ENCODE data around the gene CYP11A1.
"Not testable (repeated sequence)": the region's sequence is repeated elsewhere in the genome, so short reads cannot be mapped to it uniquely, and the experiment has no call there.

The CYP11A1 gene

DNA sequence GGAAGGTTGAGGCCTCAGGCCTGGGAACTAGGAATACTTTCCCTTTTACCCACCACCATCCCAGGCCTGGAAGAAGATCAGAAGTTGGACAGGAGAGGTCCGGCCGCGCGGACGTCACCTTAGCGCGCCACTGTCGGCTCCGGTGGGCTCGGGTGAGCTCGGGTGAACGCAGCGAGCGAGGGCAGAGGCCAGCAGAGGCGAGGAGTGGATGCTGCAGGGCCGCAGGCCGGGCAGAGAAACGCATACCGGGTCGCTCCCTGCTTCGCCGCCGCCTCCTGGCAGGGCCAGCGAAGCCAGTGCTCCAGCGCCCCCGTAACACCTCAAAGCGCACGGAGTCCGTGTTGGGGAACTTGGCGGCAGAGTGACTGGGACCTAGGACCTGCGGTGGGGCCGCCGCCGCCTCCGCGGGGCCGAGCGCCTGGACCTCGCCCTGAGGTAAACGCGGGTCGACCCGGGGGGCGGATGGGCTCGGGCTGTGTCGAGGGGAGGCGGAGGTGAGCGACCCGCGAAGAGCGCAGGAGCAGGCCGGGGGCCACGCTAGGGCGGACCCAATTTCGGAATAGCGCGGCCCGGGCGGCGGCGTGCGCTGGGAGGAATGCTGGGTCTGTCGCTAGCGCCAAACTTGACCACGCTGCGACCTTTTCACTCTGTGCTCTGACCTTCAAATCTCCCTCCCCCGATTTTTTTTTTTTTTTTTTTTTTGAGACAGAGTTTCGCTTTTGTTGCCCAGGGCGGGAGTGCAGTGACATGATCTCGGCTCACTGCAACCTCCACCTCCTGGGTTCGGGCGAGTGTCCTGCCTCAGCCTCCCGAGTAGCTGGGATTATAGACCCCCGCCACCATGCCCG, 1.6 kb downstream of the CYP11A1 start:
- H3K4me3 ChIP-seq (ENCODE audit: low read depth, low read length) = peak overlapping the region; percentile 36
- TF ChIP-seq, protein P1, sequence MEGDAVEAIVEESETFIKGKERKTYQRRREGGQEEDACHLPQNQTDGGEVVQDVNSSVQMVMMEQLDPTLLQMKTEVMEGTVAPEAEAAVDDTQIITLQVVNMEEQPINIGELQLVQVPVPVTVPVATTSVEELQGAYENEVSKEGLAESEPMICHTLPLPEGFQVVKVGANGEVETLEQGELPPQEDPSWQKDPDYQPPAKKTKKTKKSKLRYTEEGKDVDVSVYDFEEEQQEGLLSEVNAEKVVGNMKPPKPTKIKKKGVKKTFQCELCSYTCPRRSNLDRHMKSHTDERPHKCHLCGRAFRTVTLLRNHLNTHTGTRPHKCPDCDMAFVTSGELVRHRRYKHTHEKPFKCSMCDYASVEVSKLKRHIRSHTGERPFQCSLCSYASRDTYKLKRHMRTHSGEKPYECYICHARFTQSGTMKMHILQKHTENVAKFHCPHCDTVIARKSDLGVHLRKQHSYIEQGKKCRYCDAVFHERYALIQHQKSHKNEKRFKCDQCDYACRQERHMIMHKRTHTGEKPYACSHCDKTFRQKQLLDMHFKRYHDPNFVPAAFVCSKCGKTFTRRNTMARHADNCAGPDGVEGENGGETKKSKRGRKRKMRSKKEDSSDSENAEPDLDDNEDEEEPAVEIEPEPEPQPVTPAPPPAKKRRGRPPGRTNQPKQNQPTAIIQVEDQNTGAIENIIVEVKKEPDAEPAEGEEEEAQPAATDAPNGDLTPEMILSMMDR (IDR thresholded peaks at IDR 0.05; ENCODE audit: low read depth, low read length, missing control alignments) = peak; percentile 15

GRCh38 chr15:74364936-74365597, 2.4 kb downstream of the CYP11A1 start:
- TF ChIP-seq, protein P1 (IDR thresholded peaks at IDR 0.05; ENCODE audit: low read depth, low read length, missing control alignments) = no peak
- no peak for DNase-seq (ENCODE audit: low read depth)
- H3K4me3 ChIP-seq (ENCODE audit: low read depth, low read length) = no peak overlapping the region

More for the DNA sequence above, 1.6 kb downstream of the CYP11A1 start:
- DNase-seq (ENCODE audit: low read depth) = no peak

DNA sequence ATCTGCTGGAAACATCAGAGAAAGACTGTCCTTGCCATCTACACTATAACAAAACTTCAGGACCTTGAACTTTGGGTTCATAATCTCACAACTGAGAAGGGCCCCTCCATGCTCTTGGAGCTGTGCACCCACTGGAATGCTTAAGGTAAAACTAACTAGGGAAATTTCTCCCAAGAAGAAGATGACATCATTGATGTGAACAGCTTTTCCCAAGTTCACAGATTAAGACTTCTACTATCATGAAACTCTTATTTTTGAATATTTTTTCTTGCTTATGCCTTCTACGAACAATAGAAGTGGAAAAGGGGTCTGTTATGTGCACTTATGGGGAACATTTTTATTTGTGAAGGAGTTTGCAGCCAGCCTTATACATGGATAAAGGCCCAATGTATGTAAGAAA, 5.0 kb downstream of the CYP11A1 start:
- TF ChIP-seq, protein P1 (IDR thresholded peaks at IDR 0.05; ENCODE audit: low read depth, low read length, missing control alignments) = no peak
- H3K4me3 ChIP-seq (ENCODE audit: low read depth, low read length) = no peak overlapping the region
- DNase-seq (ENCODE audit: low read depth) = no peak

GRCh38 chr15:74360855-74361254, 6.6 kb downstream of the CYP11A1 start:
- DNase-seq (ENCODE audit: low read depth); H3K4me3 ChIP-seq (ENCODE audit: low read depth, low read length): not testable (repeated sequence)

GRCh38 chr15:74359376-74359775, 8.1 kb downstream of the CYP11A1 start:
- DNase-seq (ENCODE audit: low read depth); H3K4me3 ChIP-seq (ENCODE audit: low read depth, low read length): not testable (repeated sequence)

GRCh38 chr15:74357514-74357913, 9.9 kb downstream of the CYP11A1 start:
- DNase-seq (ENCODE audit: low read depth); H3K4me3 ChIP-seq (ENCODE audit: low read depth, low read length): not testable (repeated sequence)

GRCh38 chr15:74356050-74356449, 11.4 kb downstream of the CYP11A1 start:
- not testable (repeated sequence) for DNase-seq (ENCODE audit: low read depth); H3K4me3 ChIP-seq (ENCODE audit: low read depth, low read length)

GRCh38 chr15:74353992-74354391, 13.5 kb downstream of the CYP11A1 start:
- not testable (repeated sequence) for DNase-seq (ENCODE audit: low read depth); H3K4me3 ChIP-seq (ENCODE audit: low read depth, low read length)

DNA sequence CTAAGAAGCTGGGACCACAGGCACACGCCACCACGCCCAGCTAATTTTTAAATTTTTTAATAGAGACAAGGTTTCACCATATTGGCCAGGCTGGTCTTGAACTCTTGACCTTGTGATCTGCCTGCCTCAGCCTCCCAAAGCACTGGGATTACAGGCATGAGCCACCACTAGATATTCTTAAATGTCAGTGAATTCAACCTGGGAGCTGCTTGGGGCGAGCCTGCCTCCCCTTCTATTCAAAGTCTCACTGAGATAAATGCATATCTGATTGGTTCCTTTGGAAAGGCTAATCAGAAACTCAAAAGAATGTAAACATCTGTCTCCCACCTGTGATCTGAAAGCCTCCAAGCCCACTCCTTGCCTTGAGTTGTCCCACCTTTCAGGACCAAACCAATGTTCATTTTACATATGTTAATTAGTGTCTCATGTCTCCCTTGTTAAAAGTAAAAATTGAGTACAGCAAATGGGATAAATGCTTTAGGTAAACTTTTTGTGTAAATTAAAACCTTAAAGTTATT, 15.0 kb downstream of the CYP11A1 start:
- TF ChIP-seq, protein P1 (IDR thresholded peaks at IDR 0.05; ENCODE audit: low read depth, low read length, missing control alignments) = no peak
- DNase-seq (ENCODE audit: low read depth) = no peak
- H3K4me3 ChIP-seq (ENCODE audit: low read depth, low read length) = no peak overlapping the region
